22Rv1 (cell line): ENCODE results near the gene VENTX.

ENCODE experiments used
- H3K27ac ChIP-seq: fragments of 450-650 bp; 2 replicates; pipeline ENCODE4 v1.5.1; 2017
- ZFX ChIP-seq: fragments of 450-650 bp; IDR thresholded peaks from 2 replicates; pipeline ENCODE4 v1.6.1; 2017; ENCODE audit warnings: antibody characterized with exemption, borderline replicate concordance
- TF ChIP-seq, protein P1 (sequence below): fragments of 450-650 bp; IDR thresholded peaks from 2 replicates; pipeline ENCODE4 v1.5.1; 2017; ENCODE audit warnings: mild to moderate bottlenecking

The VENTX gene

DNA sequence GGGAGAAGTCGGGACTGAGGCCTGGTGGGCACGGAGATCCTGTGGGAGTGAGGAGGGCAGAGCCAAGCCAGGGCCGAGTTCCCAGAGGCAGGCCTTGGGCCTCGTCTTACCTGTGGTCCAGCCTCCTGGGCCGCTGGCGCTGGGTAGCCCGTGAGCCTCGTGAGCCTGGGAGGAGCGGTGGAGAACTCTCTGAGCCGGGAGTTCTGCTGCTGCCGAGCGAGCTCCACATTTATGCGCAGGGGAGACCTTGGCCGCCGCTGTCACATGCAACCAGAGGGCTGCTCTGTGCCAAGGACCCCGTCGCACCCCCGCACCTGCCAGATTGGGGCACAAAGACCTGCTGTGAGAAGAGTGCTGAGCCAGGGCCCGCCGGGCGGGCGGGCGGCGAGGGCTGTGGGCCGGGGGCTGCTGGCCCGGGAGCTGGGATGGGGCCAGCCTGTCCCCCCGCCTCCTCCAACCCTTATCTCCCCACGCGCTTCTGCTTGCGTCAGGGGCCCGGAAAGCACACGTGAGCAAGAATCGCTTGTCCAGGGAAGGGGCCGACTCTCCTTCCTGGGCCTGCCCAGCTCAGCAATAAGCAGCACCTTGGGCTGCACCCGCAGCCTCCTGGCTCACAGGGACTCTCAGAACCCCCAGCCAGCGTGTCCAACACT, 10.2 kb downstream of the VENTX start:
- no peak overlapping the region for H3K27ac ChIP-seq
- TF ChIP-seq, protein P1, sequence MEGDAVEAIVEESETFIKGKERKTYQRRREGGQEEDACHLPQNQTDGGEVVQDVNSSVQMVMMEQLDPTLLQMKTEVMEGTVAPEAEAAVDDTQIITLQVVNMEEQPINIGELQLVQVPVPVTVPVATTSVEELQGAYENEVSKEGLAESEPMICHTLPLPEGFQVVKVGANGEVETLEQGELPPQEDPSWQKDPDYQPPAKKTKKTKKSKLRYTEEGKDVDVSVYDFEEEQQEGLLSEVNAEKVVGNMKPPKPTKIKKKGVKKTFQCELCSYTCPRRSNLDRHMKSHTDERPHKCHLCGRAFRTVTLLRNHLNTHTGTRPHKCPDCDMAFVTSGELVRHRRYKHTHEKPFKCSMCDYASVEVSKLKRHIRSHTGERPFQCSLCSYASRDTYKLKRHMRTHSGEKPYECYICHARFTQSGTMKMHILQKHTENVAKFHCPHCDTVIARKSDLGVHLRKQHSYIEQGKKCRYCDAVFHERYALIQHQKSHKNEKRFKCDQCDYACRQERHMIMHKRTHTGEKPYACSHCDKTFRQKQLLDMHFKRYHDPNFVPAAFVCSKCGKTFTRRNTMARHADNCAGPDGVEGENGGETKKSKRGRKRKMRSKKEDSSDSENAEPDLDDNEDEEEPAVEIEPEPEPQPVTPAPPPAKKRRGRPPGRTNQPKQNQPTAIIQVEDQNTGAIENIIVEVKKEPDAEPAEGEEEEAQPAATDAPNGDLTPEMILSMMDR, result no peak
- TF ChIP-seq ZFX, result no peak

DNA sequence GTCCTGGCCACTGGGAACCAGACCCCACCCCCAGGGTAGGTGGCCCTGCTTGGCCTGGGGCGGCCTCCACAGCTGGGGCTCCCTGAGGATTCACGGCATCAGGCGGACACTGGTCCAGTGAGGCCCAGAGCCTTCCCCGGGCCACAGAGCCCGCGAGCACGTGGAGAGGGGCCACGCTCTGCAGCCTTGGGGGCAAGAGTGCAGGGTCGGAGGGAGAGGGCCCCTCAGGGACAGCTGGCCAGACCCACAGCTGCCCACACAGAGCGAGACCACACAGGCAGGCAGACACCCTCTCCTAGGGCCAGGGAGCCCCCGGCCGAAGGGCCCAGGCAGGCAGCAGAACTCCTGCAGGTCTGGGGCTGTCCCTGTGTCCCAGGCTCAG, 10.7 kb downstream of the VENTX start:
- no peak for TF ChIP-seq ZFX
- TF ChIP-seq, protein P1, result no peak

DNA sequence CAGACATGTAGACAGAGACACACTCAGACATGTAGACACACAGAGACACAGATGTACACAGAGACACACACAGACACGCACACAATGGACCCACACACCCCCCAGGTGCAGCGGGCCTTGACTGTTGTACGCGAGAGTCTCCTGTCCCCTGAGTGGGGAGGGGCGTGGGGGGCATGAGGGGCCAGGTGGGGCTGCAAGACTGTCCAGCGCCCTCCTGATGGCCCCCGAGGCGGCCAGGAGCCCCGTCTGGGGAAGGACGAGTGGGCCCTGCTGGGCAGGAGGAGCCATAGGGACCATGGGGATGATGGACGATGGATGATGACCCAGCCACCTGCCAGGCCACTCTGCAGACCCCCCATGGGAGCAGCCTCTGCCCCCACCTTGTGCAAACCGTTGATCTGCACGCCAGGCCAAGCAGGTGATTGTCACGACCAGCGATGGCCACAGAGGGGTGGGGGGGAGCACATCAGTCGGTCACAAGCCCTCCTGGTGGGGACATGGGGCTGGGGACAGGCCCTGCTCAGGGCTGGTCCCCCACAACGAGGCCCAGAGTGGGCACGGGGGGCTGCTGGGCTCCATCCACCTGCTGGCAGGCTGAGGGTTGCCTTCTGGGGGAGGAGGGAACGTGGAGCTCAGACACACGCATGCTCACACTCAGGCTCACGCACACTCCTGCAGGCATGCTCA, 11.6 kb downstream of the VENTX start:
- no peak overlapping the region for H3K27ac ChIP-seq
- no peak for TF ChIP-seq ZFX
- TF ChIP-seq, protein P1, result no peak

More for the DNA sequence above, 10.7 kb downstream of the VENTX start:
- no peak overlapping the region for H3K27ac ChIP-seq

DNA sequence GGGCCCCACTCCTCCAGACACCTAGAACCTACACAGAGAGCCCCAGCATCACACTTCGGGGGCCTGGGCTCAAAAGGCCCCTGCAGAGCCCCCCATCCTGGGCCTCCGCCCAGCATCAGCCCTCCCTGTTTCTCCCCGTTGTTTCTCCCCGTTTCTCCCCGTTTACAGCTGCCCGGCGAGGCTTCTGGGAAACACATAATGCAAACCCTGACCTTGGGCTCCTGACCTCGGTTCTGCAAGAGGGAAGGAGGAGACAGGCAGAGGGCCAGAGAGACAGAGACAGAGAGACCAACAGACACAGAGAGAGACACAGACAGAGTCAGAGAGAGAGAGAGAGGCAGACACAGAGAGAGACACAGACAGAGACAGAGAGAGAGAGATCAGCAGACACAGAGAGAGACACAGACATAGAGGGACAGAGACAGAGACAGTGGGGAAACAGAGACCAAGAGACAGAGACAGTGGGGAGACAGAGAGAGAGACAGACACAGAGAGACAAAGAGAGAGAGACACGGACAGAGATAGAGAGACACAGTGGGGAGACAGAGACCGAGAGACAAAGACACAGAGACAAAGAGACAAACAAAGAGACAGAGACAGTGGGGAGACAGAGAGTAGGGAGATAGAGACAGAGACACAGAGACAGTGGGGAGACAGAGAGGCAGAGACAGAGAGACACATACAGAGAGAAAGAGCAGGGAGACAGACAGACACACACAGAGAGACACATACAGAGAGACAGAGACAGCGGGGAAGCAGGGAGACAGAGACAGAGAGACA, 12.5 kb downstream of the VENTX start:
- H3K27ac ChIP-seq, result no peak overlapping the region
- TF ChIP-seq, protein P1, result no peak
- no peak for TF ChIP-seq ZFX

DNA sequence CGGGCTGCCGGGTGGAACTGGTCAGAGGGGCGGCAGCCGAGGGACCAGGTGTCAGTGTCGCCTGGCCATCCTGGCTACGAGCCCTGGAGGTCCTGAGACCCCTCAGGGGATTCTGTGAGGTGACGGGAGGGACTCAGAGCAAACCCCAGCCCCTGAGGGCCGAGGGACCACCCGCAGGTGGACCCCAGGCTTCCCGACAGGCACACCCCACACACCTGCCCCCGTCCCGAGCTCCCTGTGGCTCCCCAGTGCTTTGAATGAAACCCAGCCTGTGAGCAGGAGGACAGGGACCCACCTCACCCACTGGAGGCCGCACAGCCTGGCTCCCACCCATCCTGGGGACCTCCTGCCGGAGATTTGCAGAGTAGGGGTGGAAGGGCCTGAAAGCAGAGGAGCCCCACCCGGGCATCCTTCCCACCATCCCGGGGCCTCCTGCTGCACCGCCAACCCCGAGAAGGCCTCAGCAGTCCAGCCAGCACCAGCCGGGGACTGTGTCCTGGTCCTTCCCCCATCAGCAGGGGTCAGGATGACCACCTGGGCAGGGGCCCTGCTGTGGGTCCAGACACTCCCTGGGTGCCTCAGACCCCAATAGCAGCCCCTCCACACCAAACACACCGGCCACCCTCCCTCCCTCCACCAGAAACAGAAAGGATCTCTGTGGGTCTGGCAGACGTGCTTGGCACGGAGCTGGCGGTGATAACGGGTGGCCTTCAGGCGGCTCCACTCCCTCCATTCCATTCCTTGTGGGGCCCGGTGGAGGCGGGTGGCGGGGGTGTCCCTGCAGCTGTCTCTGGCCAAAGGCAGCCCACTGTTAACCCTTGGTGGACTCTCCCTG, 13.9 kb downstream of the VENTX start:
- TF ChIP-seq, protein P1, result no peak
- no peak for TF ChIP-seq ZFX
- H3K27ac ChIP-seq, result no peak overlapping the region

DNA sequence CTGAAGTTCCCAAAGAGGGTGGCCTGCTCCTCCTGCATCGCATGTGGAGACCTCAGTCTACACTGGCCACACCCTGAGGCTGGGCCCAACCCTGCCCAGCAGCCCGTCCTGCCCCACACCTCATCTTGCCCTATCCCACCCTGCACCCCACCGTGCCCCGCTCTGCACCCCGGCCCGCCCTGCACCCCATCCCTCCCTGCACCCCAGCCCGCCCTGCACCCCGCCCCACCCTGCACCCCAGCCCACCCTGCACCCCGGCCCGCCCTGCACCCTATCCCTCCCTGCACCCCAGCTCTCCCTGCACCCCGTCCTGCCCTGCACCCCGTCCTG, 14.5 kb downstream of the VENTX start:
- no peak for TF ChIP-seq ZFX
- TF ChIP-seq, protein P1, result no peak
- H3K27ac ChIP-seq, result no peak overlapping the region
